PC-9 (cell line): ENCODE data around the gene NUP107. TPM values are rescaled to one million over a fixed set of nuclear protein-coding genes. Genes with fewer than 3 reads are reported as not detected.

Experiments used
- BruUV-seq: library from RNA; stranded (reverse); fragments of 400-500 nt; replicated peaks from 2 replicates; lab custom pipeline; 2021; lab: Mats Ljungman, UMichigan
- CTCF ChIA-PET: fragments of 300-600 bp; sonication (Branson Sonifier 250); formaldehyde crosslinking; loops from one replicate; lab custom pipeline; 2022; ENCODE audit warnings: antibody characterized with exemption; lab: Charles Lee
- POLR2A ChIA-PET: fragments of 300-600 bp; sonication (Branson Sonifier 250); formaldehyde crosslinking; loops from one replicate; lab custom pipeline; 2022; ENCODE audit warnings: antibody characterized with exemption; ENCODE audit not compliant: unreplicated experiment; lab: Charles Lee
- DNase-seq, 2 experiments: peaks; one replicate each; pipeline versions ENCODE4 v3.0.0 to v3.0.0-alpha.2; 2015 to 2022; ENCODE audit warnings: mixed read lengths in 1 of 2
- H2AFZ ChIP-seq: fragments of 200-600 bp; sonication (generic); 2 replicates; pipeline ENCODE4 v1.8.1; 2017; ENCODE audit warnings: antibody characterized with exemption
- H3F3A ChIP-seq: fragments of 200-600 bp; sonication (generic); 2 replicates; pipeline ENCODE4 v1.8.1; 2017; ENCODE audit warnings: antibody characterized with exemption, mild to moderate bottlenecking, low read depth; ENCODE audit not compliant: insufficient read depth
- H3K27ac ChIP-seq: fragments of 200-600 bp; sonication (generic); 2 replicates; pipeline ENCODE4 v1.6.1; 2016; ENCODE audit warnings: mixed run types
- H3K27me3 ChIP-seq: fragments of 200-600 bp; sonication (generic); 2 replicates; pipeline ENCODE4 v1.6.1; 2016; ENCODE audit warnings: low read depth, mixed run types; ENCODE audit not compliant: insufficient read depth
- H3K36me3 ChIP-seq: fragments of 200-600 bp; sonication (generic); 2 replicates; pipeline ENCODE4 v1.6.1; 2016; ENCODE audit warnings: low read depth, mixed run types
- H3K4me1 ChIP-seq: fragments of 200-600 bp; sonication (generic); replicated peaks from 2 replicates; pipeline ENCODE4 v1.6.1; 2016; ENCODE audit warnings: mixed run types; ENCODE audit not compliant: insufficient read depth
- H3K4me2 ChIP-seq: fragments of 200-600 bp; sonication (generic); 2 replicates; pipeline ENCODE4 v1.6.1; 2017; ENCODE audit warnings: mixed run types
- H3K4me3 ChIP-seq: fragments of 200-600 bp; sonication (generic); 2 replicates; pipeline ENCODE4 v1.6.1; 2016; ENCODE audit warnings: mixed run types
- H3K79me2 ChIP-seq: fragments of 200-600 bp; sonication (generic); 2 replicates; pipeline ENCODE4 v1.6.1; 2017; ENCODE audit warnings: low read depth, mixed run types
- H3K9me2 ChIP-seq: fragments of 200-600 bp; sonication (generic); 2 replicates; pipeline ENCODE4 v1.8.1; 2017; ENCODE audit warnings: mild to moderate bottlenecking; ENCODE audit not compliant: insufficient read depth
- H3K9me3 ChIP-seq: fragments of 200-600 bp; sonication (generic); 2 replicates; pipeline ENCODE4 v1.8.1; 2016; ENCODE audit warnings: low read depth; ENCODE audit not compliant: insufficient read depth
- H4K20me1 ChIP-seq: fragments of 200-600 bp; sonication (generic); 2 replicates; pipeline ENCODE4 v1.8.1; 2017; ENCODE audit not compliant: insufficient read depth
- CTCF ChIP-seq: fragments of 200-600 bp; sonication (generic); conservative IDR thresholded peaks from 2 replicates; pipeline ENCODE4 v1.6.1; 2017; ENCODE audit warnings: mixed run types, antibody characterized with exemption, mild to moderate bottlenecking, moderate library complexity
- EZH2 ChIP-seq: fragments of 200-600 bp; sonication (generic); IDR thresholded peaks from 2 replicates; pipeline ENCODE4 v1.8.0; 2017; ENCODE audit warnings: antibody characterized with exemption, low read depth
- intact Hi-C: fragments of 100-400 bp; cut with micrococcal nuclease; formaldehyde crosslinking; loops from one replicate; pipeline ENCODE4 v1.10.0; 2022; ENCODE audit not compliant: unreplicated experiment
- total RNA-seq: library from RNA; stranded (reverse); gene quantifications from 2 replicates; pipeline ENCODE4 v1.2.3, GENCODE V29; 2021

The NUP107 gene
- total RNA-seq, 1 experiment from 2014 or later = 84.9 TPM

- H3K9me2 ChIP-seq = no peaks in the 10 kb centered on the region
- no peaks in the 10 kb centered on the region for H4K20me1 ChIP-seq
- intact Hi-C loops = no loop called here
- H3K4me1 ChIP-seq = no peaks in the 10 kb centered on the region
- no peaks in the 10 kb centered on the region for H3K36me3 ChIP-seq
- ChIA-PET POLR2A (no interaction called here), CTCF (interaction anchor here (0.6 kb wide), 1 partner anchor 85 kb away, joined by 3 read pairs; no protein-coding TSS in a partner anchor)
- no peak overlapping the region for H3K4me3 ChIP-seq
- no TSS peak for BruUV-seq
- TF ChIP-seq EZH2 (no peak), CTCF (no peak)
- H3K9me3 ChIP-seq = no peaks in the 10 kb centered on the region
- no peak overlapping the region for H3K4me2 ChIP-seq
- DNase-seq = no peak
- no peaks in the 10 kb centered on the region for H3K79me2 ChIP-seq
- H3K27me3 ChIP-seq = no peaks in the 10 kb centered on the region
- H3F3A ChIP-seq = no peaks in the 10 kb centered on the region
- no peak overlapping the region for H3K27ac ChIP-seq
- no peak overlapping the region for H2AFZ ChIP-seq
Measured at GRCh38 chr12:68776976-68777610, 90.3 kb downstream of the NUP107 start.

GRCh38 chr12:68779280-68779679, 92.5 kb downstream of the NUP107 start:
- CTCF ChIA-PET = no interaction called here
- Histone ChIP-seq H3K27me3 (no peaks in the 10 kb centered on the region), H3K4me3 (no peak overlapping the region), H3K4me1 (no peaks in the 10 kb centered on the region), H3K36me3 (no peaks in the 10 kb centered on the region), H3K79me2 (no peaks in the 10 kb centered on the region), H3K9me2 (no peaks in the 10 kb centered on the region), H3K4me2 (no peak overlapping the region), H3K9me3 (no peaks in the 10 kb centered on the region), H2AFZ (no peak overlapping the region), H4K20me1 (no peaks in the 10 kb centered on the region), H3F3A (no peaks in the 10 kb centered on the region), H3K27ac (no peak overlapping the region)
- TF ChIP-seq EZH2 = no peak
- TF ChIP-seq CTCF = no peak
- POLR2A ChIA-PET = no interaction called here
- intact Hi-C loops = no loop called here
- no TSS peak for BruUV-seq
- no peak for DNase-seq

GRCh38 chr12:68780731-68781130, 94.0 kb downstream of the NUP107 start:
- Histone ChIP-seq H4K20me1 (no peaks in the 10 kb centered on the region), H3K4me3 (no peak overlapping the region), H3K4me2 (no peak overlapping the region), H3K9me2 (no peaks in the 10 kb centered on the region), H3K79me2 (no peaks in the 10 kb centered on the region), H3K9me3 (no peaks in the 10 kb centered on the region), H2AFZ (no peak overlapping the region), H3F3A (no peaks in the 10 kb centered on the region), H3K27ac (no peak overlapping the region), H3K27me3 (no peaks in the 10 kb centered on the region), H3K36me3 (no peaks in the 10 kb centered on the region), H3K4me1 (no peaks in the 10 kb centered on the region)
- POLR2A ChIA-PET = no interaction called here
- CTCF ChIA-PET = no interaction called here
- intact Hi-C loops = no loop called here
- BruUV-seq = no TSS peak
- DNase-seq = no peak
- TF ChIP-seq CTCF = no peak
- TF ChIP-seq EZH2 = no peak
